ENCODE results near the gene RFXANK. TPM values are rescaled to one million over a fixed set of nuclear protein-coding genes. Genes with fewer than 3 reads are reported as not detected.

Gene RFXANK
- 65.5 and 82.9 TPM in 2 replicates for total RNA-seq

DNA sequence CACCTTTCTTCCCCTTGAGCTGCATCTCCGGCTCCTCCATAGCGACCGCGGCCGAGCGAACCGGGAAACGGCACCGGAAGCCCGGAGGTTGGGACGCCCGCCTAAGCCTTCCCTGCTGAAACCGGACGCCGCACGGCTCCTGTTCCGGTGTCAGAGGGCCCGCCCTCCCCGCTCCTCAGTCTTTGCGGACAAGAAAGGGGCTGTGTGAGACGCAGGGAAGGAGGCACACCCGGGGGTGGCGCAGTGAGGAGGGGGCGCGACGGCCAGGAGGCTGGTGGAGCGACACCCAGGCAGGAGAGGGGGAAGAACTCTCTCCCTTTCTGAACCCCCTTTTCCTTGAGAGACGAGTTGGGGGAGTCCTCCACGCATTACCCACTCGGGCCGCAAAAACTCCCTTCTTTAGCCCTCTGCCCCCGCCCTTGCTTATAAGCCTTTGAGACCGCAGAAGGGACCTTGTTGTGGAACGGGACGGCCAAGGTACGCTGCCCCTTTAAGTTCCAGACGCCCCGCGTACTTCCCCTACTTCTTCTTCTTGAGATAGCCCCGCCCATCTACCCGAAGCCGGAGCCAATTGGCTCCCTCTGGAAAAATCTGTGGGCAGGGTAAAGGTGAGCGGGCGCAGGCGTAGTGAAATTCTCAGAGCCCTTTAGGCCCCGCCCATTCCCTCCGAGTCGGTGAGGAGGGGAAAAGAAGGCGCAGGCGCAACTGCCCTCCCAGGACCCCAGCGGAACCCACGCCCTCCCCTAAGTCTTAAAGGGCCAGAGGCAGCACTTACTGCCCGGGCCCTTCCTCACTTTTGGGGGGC lies at the start of gene RFXANK, which contains the start of gene BORCS8:
Gene RFXANK (plus strand): TSS at position 181 of the 805 bp plus-strand sequence. CDS start 1,689 bp downstream, outside the sequence.
Gene BORCS8 (minus strand): TSS at position 75 of the 805 bp plus-strand sequence. CDS start 35 bp downstream, at position 40.

DNA sequence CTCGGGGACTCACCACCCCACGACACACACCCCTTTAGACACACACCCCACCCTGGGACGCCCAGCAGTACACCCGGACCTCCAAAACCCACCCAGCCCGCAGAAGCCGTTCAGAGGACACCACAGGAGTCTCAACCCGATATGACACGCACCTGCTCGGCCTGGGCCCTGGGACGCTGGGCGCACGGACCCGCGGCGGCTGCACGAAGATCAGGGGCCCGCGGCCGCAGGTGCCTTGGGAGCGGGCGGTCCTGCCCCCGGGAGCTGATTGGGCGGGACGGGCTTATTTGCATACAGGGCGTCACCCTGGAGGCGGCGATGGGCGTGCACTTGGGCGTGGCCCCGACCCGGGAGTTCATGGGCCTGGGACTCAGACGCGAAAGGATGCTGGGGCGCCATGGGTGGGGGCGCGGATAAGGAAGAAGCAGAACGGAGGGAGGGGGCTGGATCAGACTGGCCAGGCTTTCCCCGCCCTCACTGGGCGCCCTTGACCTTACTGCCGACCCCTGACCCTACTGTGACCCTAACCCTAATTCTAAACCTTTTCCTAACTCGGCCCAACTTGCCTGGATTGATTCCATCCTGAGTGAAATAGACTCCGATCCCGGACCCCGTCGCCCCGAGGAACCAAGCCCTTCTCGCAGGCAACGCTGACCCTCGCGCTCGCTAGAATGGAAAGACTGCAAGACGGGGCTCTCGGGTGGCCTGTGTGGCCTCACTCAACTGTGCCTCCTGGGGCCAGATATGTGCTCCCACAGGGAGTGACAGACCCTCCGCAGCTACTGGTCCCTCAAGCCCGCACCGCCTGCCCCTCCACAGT lies 21.8 kb upstream of the RFXANK start, which contains the start of gene MEF2B:
Gene MEF2B (minus strand): TSS at position 211 of the 820 bp plus-strand sequence. CDS start 19,528 bp downstream, outside the sequence.

GRCh38 chr19:19203012-19203856 lies 11.2 kb downstream of the RFXANK start, which contains the start of gene NR2C2AP:
TSS of gene NR2C2AP (minus strand) at chr19:19203414. CDS start at chr19:19203060, 354 bp downstream.

DNA sequence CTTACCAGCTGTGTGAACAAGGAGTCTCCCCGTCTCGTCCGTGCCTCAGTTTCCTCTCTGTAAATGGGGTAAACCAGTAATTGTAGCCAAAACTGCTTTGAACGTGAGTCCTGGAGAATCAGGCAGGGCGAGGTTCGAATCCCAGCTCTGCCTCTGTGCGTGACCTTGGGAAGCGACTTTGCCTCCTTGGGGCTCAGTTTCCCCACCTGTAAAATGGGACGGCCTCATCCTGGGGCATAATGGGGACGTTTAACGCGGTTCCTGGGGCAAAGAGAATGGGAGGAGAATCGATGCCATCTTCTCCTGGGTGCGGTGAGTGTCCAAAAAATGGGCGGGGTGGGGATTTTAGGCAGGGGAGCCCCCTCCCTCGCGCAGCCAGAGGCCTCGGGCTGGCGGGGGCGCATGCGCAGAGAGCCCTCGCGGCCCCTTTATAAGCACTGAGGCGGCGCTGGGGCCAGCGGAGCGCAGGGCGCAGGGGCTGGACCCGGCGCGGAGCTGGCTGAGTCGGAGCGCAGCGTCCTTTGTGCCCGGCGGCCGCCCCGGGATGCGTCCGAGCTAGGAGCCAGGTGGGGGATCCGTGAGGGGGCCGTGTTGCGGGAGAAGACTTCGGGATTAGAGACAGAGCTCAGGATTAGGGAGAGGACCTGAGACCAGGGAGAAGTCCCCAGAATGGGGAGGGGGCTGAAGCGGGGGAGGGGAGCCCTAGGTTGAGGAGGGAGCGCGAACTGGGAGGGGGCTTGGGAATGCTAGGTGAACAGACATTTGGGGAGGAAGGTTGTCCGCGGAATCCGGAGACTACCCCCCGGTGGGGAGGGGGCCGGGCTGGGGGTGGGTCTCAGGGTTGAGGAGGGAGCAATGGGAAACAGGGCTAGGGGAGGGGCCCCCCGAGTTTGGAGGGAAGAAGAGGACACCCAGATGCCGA lies 19.7 kb downstream of the RFXANK start, which contains the start of gene NCAN:
Gene NCAN (plus strand): TSS at position 460 of the 922 bp plus-strand sequence. CDS start 4,996 bp downstream, outside the sequence.

Other genes with a start within 250 kb of the RFXANK start
- 13.3 and 14.4 TPM in 2 replicates for gene SUGP2, start 158.7 kb upstream of the RFXANK start, total RNA-seq
- 37.1 and 38.9 TPM in 2 replicates for gene ARMC6, start 158.7 kb upstream of the RFXANK start, total RNA-seq
- 4.1 and 4.3 TPM in 2 replicates for gene SLC25A42, start 128.3 kb upstream of the RFXANK start, total RNA-seq
- 9.6 and 14.1 TPM in 2 replicates for gene TMEM161A, start 53.8 kb upstream of the RFXANK start, total RNA-seq
- not detected in 2 replicates for gene MEF2B, start 22.0 kb upstream of the RFXANK start, total RNA-seq
- gene BORCS8, start 106 bp upstream of the RFXANK start, total RNA-seq = 12.0 and 18.3 TPM in 2 replicates
- 6.2 and 6.7 TPM in 2 replicates for gene NR2C2AP, start 11.2 kb downstream of the RFXANK start, total RNA-seq
- gene NCAN, start 19.7 kb downstream of the RFXANK start, total RNA-seq = not detected in 2 replicates
- gene TM6SF2, start 81.0 kb downstream of the RFXANK start, total RNA-seq = not detected in 2 replicates
- 21.3 and 23.0 TPM in 2 replicates for gene SUGP1, start 128.3 kb downstream of the RFXANK start, total RNA-seq
- 25.2 and 26.7 TPM in 2 replicates for gene MAU2, start 128.6 kb downstream of the RFXANK start, total RNA-seq
- 34.0 and 40.5 TPM in 2 replicates for gene GATAD2A, start 213.4 kb downstream of the RFXANK start, total RNA-seq

Measured in dermis lymphatic vessel endothelial cell (primary cell).